Esophagus (tissue), 2 donors: ENCODE data around the gene ATXN2. TPM values are rescaled to one million over a fixed set of nuclear protein-coding genes. Genes with fewer than 3 reads are reported as not detected.
"Not testable (repeated sequence)": the region's sequence is repeated elsewhere in the genome, so short reads cannot be mapped to it uniquely, and the experiment has no call there.

Source experiments
- H3K27ac ChIP-seq, 2 donors: one replicate each; pipeline ENCODE4 v1.5.1; 2013; ENCODE audit warnings: low read depth in 2 of 2, mild to moderate bottlenecking in 2 of 2, inconsistent platforms in 1 of 2, low read length in 1 of 2, moderate library complexity in 1 of 2
- H3K27me3 ChIP-seq, 2 donors: one replicate each; pipeline ENCODE4 v1.6.1; 2013; ENCODE audit warnings: low read length in 2 of 2, control low read depth in 1 of 2, mild to moderate bottlenecking in 1 of 2; ENCODE audit not compliant: insufficient read depth in 2 of 2, control insufficient read depth in 1 of 2
- H3K36me3 ChIP-seq, 2 donors: one replicate each; pipeline ENCODE4 v1.6.1; 2013; ENCODE audit warnings: low read length in 1 of 2; ENCODE audit not compliant: control insufficient read depth in 2 of 2, insufficient read depth in 2 of 2
- H3K4me1 ChIP-seq, 2 donors: one replicate each; pipeline ENCODE4 v1.6.1; 2013; ENCODE audit warnings: low read length in 1 of 2; ENCODE audit not compliant: control insufficient read depth in 2 of 2, insufficient read depth in 2 of 2
- H3K4me3 ChIP-seq, 2 donors: one replicate each; pipeline ENCODE4 v1.5.1; 2013; ENCODE audit warnings: low read length in 2 of 2, mild to moderate bottlenecking in 2 of 2, low read depth in 1 of 2, moderate library complexity in 1 of 2
- H3K9me3 ChIP-seq, 2 donors: one replicate each; pipeline ENCODE4 v1.6.1; 2013; ENCODE audit warnings: mild to moderate bottlenecking in 2 of 2, low read depth in 1 of 2, low read length in 1 of 2, moderate library complexity in 1 of 2; ENCODE audit not compliant: control insufficient read depth in 2 of 2, insufficient read depth in 1 of 2
- WGBS, 2 donors: extraction: QIAGEN DNeasy Blood & Tissue Kit; methylation state at CpG; one replicate each; pipeline ENCODE4 v1.1.7; 2013; 5-methylcytosine and 5-hydroxymethylcytosine counted together
- polyA plus RNA-seq, 2 donors: library from polyadenylated mRNA; stranded (reverse); fragments of 200-250 nt; gene quantifications; one replicate each; pipeline ENCODE4 v1.2.3, GENCODE V29; 2013
- donor health status: healthy with polysubstance abuse.
- donor health status: Bipolar disorder and iron deficiency.

The ATXN2 gene
- polyA plus RNA-seq, 2 donors = 10.0 to 18.0 TPM

- H3K27me3 ChIP-seq = no peaks in the 10 kb centered on the region
- H3K4me3 ChIP-seq = no peak overlapping the region
- H3K4me1 ChIP-seq = peaks cover 2 to 10% of the 10 kb centered on the region in 2 donors
- 79 to 82% methylated on average over 2 of the region's 2 CpGs for WGBS, 2 donors
- H3K9me3 ChIP-seq = no peaks in the 10 kb centered on the region
- no peaks in the 10 kb centered on the region for H3K36me3 ChIP-seq
- no peak overlapping the region for H3K27ac ChIP-seq
Measured at GRCh38 chr12:111578971-111579340, 20.2 kb downstream of the ATXN2 start.

GRCh38 chr12:111578276-111578970 lies 20.7 kb downstream of the ATXN2 start:
- 78 to 83% methylated on average over 4 of the region's 4 CpGs for WGBS, 2 donors
- Histone ChIP-seq H3K36me3 (no peaks in the 10 kb centered on the region), H3K27me3 (no peaks in the 10 kb centered on the region), H3K27ac (no peak overlapping the region), H3K4me1 (peaks cover 2 to 10% of the 10 kb centered on the region in 2 donors), H3K9me3 (no peaks in the 10 kb centered on the region), H3K4me3 (no peak overlapping the region)

- no peaks in the 10 kb centered on the region for H3K27me3 ChIP-seq
- H3K27ac ChIP-seq = no peak overlapping the region
- no peaks in the 10 kb centered on the region for H3K9me3 ChIP-seq
- WGBS, 2 donors = 65 to 78% methylated on average over 7 of the region's 7 CpGs
- no peaks in the 10 kb centered on the region for H3K36me3 ChIP-seq
- no peak overlapping the region for H3K4me3 ChIP-seq
- peaks cover 2 to 8% of the 10 kb centered on the region in 2 donors for H3K4me1 ChIP-seq
Measured at GRCh38 chr12:111574797-111575443, 24.2 kb downstream of the ATXN2 start.

- no peak overlapping the region for H3K27ac ChIP-seq
- 85 to 96% methylated on average over 1 of the region's 1 CpG for WGBS, 2 donors
- H3K4me3 ChIP-seq = no peak overlapping the region
Measured at GRCh38 chr12:111573476-111573875, 25.6 kb downstream of the ATXN2 start.

GRCh38 chr12:111570084-111570961 lies 28.8 kb downstream of the ATXN2 start:
- no peak overlapping the region for H3K27ac ChIP-seq
- no peaks in the 10 kb centered on the region for H3K27me3 ChIP-seq
- H3K9me3 ChIP-seq = no peaks in the 10 kb centered on the region
- peaks cover 0 to 8% of the 10 kb centered on the region in 2 donors for H3K4me1 ChIP-seq
- WGBS, 2 donors = 40 to 47% methylated on average over 9 of the region's 9 CpGs
- H3K36me3 ChIP-seq = no peaks in the 10 kb centered on the region
- H3K4me3 ChIP-seq = no peak overlapping the region

More at GRCh38 chr12:111573476-111573875, 25.6 kb downstream of the ATXN2 start:
- H3K9me3 ChIP-seq = no peaks in the 10 kb centered on the region
- H3K4me1 ChIP-seq = peaks cover 2 to 10% of the 10 kb centered on the region in 2 donors
- H3K36me3 ChIP-seq = no peaks in the 10 kb centered on the region
- no peaks in the 10 kb centered on the region for H3K27me3 ChIP-seq

GRCh38 chr12:111569363-111570083 lies 29.6 kb downstream of the ATXN2 start:
- 80 to 90% methylated on average over 6 of the region's 6 CpGs for WGBS, 2 donors
- H3K36me3 ChIP-seq = no peaks in the 10 kb centered on the region
- H3K9me3 ChIP-seq = no peaks in the 10 kb centered on the region
- H3K4me3 ChIP-seq = no peak overlapping the region
- H3K4me1 ChIP-seq = peaks cover 0 to 8% of the 10 kb centered on the region in 2 donors
- no peaks in the 10 kb centered on the region for H3K27me3 ChIP-seq
- H3K27ac ChIP-seq = no peak overlapping the region

GRCh38 chr12:111560844-111561243 lies 38.3 kb downstream of the ATXN2 start:
- whole genome bisulfite sequencing, 2 donors = 88 to 90% methylated on average over 10 of the region's 10 CpGs
- H3K4me1 ChIP-seq, H3K27ac ChIP-seq, H3K4me3 ChIP-seq, H3K27me3 ChIP-seq, H3K9me3 ChIP-seq, H3K36me3 ChIP-seq: not testable (repeated sequence)

- H3K27ac ChIP-seq = no peak overlapping the region
- no peak overlapping the region for H3K4me3 ChIP-seq
- no peaks in the 10 kb centered on the region for H3K4me1 ChIP-seq
- H3K27me3 ChIP-seq = no peaks in the 10 kb centered on the region
- no peaks in the 10 kb centered on the region for H3K9me3 ChIP-seq
- H3K36me3 ChIP-seq = no peaks in the 10 kb centered on the region
- 65 to 74% methylated on average over 3 of the region's 3 CpGs for WGBS, 2 donors
Measured at GRCh38 chr12:111558107-111558376, 41.1 kb downstream of the ATXN2 start.
